ENCODE measurements around the gene INSYN2B. TPM values are rescaled to one million over a fixed set of nuclear protein-coding genes. Genes with fewer than 3 reads are reported as not detected.

The INSYN2B gene
- total RNA-seq, 2 experiments from 2014 or later, result not detected

DNA sequence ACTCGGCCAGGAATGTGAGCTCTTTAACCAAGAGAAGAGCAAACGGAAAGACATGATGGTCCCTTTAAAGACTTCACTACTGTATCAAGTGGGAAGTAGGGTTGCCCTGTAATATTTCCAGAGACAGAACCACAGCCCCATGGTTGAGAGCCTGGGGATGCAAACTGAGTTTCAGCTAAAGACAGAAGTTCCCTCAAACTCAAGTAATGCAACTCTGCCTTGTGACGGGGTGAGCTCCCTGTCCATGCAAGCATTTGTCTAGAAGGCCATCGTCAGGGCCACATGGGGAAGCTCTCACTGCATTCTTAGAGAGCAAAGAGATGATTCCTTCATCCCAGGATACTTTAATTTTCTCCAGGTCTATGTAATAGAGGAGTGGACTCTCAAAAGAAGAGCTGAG is 82.8 kb downstream of the INSYN2B start:
- ChIA-PET CTCF (interaction anchor here (0.9 to 1.3 kb wide), 2 partner anchors 10 to 23 kb away, joined by 3 to 4 read pairs; no protein-coding TSS in a partner anchor), POLR2A (no interaction called here)
- intact Hi-C loops (cut with micrococcal nuclease), result no loop called here
- H3K9me3 Mint-ChIP-seq, result no peaks in the 10 kb centered on the region
- H3K4me3 Mint-ChIP-seq, result no peak overlapping the region
- no peaks in the 10 kb centered on the region for H3K27me3 Mint-ChIP-seq
- TF ChIP-seq, protein P1, sequence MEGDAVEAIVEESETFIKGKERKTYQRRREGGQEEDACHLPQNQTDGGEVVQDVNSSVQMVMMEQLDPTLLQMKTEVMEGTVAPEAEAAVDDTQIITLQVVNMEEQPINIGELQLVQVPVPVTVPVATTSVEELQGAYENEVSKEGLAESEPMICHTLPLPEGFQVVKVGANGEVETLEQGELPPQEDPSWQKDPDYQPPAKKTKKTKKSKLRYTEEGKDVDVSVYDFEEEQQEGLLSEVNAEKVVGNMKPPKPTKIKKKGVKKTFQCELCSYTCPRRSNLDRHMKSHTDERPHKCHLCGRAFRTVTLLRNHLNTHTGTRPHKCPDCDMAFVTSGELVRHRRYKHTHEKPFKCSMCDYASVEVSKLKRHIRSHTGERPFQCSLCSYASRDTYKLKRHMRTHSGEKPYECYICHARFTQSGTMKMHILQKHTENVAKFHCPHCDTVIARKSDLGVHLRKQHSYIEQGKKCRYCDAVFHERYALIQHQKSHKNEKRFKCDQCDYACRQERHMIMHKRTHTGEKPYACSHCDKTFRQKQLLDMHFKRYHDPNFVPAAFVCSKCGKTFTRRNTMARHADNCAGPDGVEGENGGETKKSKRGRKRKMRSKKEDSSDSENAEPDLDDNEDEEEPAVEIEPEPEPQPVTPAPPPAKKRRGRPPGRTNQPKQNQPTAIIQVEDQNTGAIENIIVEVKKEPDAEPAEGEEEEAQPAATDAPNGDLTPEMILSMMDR (IDR thresholded peaks at IDR 0.05), result no peak
- peaks cover 14% of the 10 kb centered on the region for H3K4me1 Mint-ChIP-seq (ENCODE audit: low read depth)
- DNase-seq (no peak), ATAC-seq (no peak)
- peaks cover 41% of the 10 kb centered on the region for H3K36me3 Mint-ChIP-seq (ENCODE audit: low read depth)
- H3K27ac Mint-ChIP-seq, result no peak overlapping the region

DNA sequence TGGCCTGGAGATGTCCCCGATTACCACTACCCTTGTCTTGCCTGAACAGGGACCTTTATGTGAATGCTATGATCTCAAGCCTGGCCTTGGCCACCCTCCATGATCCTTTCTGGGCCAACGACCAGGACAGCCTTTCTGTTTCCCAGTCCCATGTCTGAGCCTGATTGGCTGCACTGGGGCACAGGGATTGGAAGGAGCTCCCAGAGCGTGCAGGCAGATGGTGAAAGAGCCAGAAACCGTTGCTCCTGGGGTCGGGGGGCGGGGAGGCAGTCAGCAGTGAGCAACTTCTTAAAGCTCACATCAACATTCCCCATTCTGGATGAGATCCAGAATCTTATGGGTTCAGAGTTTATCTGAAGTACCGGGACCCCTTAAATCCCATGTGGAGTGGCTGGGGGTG is 84.4 kb downstream of the INSYN2B start:
- H3K4me1 Mint-ChIP-seq (ENCODE audit: low read depth), result peaks cover 3% of the 10 kb centered on the region
- no peak overlapping the region for H3K27ac Mint-ChIP-seq
- ATAC-seq, result no peak
- no peaks in the 10 kb centered on the region for H3K27me3 Mint-ChIP-seq
- no peak overlapping the region for H3K4me3 Mint-ChIP-seq
- ChIA-PET CTCF (no interaction called here), POLR2A (no interaction called here)
- no peak for DNase-seq
- H3K36me3 Mint-ChIP-seq (ENCODE audit: low read depth), result peaks cover 36% of the 10 kb centered on the region
- TF ChIP-seq, protein P1 (IDR thresholded peaks at IDR 0.05), result no peak
- no peaks in the 10 kb centered on the region for H3K9me3 Mint-ChIP-seq
- intact Hi-C loops (cut with micrococcal nuclease), result no loop called here

GRCh38 chr5:169893571-169893970 is 86.7 kb downstream of the INSYN2B start:
- Mint-ChIP-seq H3K27me3 (no peaks in the 10 kb centered on the region), H3K36me3 (ENCODE audit: low read depth) (peaks cover 27% of the 10 kb centered on the region), H3K27ac (no peak overlapping the region), H3K9me3 (no peaks in the 10 kb centered on the region), H3K4me1 (ENCODE audit: low read depth) (peaks cover 2% of the 10 kb centered on the region), H3K4me3 (no peak overlapping the region)
- CTCF ChIA-PET, result no interaction called here
- POLR2A ChIA-PET, result no interaction called here
- intact Hi-C loops (cut with micrococcal nuclease), result no loop called here
- DNase-seq (no peak), ATAC-seq (no peak)
- TF ChIP-seq, protein P1 (IDR thresholded peaks at IDR 0.05), result no peak

GRCh38 chr5:169893010-169893409 is 87.3 kb downstream of the INSYN2B start:
- H3K27me3 Mint-ChIP-seq, result no peaks in the 10 kb centered on the region
- no peak for ATAC-seq
- CTCF ChIA-PET, result no interaction called here
- POLR2A ChIA-PET, result no interaction called here
- no peaks in the 10 kb centered on the region for H3K9me3 Mint-ChIP-seq
- H3K4me1 Mint-ChIP-seq (ENCODE audit: low read depth), result peaks cover 2% of the 10 kb centered on the region
- H3K4me3 Mint-ChIP-seq, result no peak overlapping the region
- peaks cover 23% of the 10 kb centered on the region for H3K36me3 Mint-ChIP-seq (ENCODE audit: low read depth)
- no peak for DNase-seq
- intact Hi-C loops (cut with micrococcal nuclease), result no loop called here
- no peak overlapping the region for H3K27ac Mint-ChIP-seq
- TF ChIP-seq, protein P1 (IDR thresholded peaks at IDR 0.05), result no peak

GRCh38 chr5:169889572-169889971 is 90.7 kb downstream of the INSYN2B start:
- H3K36me3 Mint-ChIP-seq (ENCODE audit: low read depth), result peaks cover 17% of the 10 kb centered on the region
- peaks cover 2% of the 10 kb centered on the region for H3K4me1 Mint-ChIP-seq (ENCODE audit: low read depth)
- no peak overlapping the region for H3K4me3 Mint-ChIP-seq
- H3K27me3 Mint-ChIP-seq, result no peaks in the 10 kb centered on the region
- ChIA-PET CTCF (no interaction called here), POLR2A (no interaction called here)
- intact Hi-C loops (cut with micrococcal nuclease), result no loop called here
- H3K27ac Mint-ChIP-seq, result no peak overlapping the region
- TF ChIP-seq, protein P1 (IDR thresholded peaks at IDR 0.05), result no peak
- no peaks in the 10 kb centered on the region for H3K9me3 Mint-ChIP-seq
- no peak for ATAC-seq
- no peak for DNase-seq
